ENCODE results near the gene MYBPC3. TPM values are rescaled to one million over a fixed set of nuclear protein-coding genes. Genes with fewer than 3 reads are reported as not detected.

The MYBPC3 gene
- total RNA-seq (2022; extraction: Qiagen RNA extraction): 0.05 to 0.08 TPM (median 0.07 TPM) in 5 replicates

DNA sequence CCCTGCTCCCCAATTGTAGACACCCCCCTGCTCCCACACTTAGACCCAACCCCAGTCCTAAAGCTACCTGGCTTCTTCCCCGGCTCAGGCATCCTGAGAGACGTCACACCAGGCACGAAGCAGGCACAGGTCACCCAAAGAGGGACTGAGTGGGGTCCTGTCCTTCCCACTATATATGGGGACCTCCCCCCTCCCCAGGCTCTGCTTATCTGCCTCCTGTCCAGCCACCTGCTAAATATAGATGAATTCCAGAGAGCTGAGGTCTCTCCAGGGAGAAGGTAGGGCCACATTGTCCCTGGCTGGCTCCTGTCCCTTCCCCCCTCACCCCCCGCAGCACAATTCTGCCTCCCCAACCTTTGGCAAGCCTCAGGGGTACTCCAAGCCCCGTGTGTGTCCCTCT is at the start of gene MYBPC3:
Gene MYBPC3, minus strand, starts transcription at position 147 of the 400 bp plus-strand sequence. Its CDS starts 55 bp downstream, at position 92.

GRCh38 chr11:47378010-47378835 is 25.7 kb upstream of the MYBPC3 start, which contains the start of gene SPI1:
SPI1 (minus strand) TSS chr11:47378547; CDS start chr11:47378353, 194 bp downstream.

Other genes starting within 250 kb of the MYBPC3 start
- gene ARFGAP2, start 175.8 kb downstream of the MYBPC3 start, total RNA-seq (2022; extraction: Qiagen RNA extraction): 26.4 to 29.9 TPM (median 27.8 TPM) in 5 replicates
- gene PACSIN3, start 166.3 kb downstream of the MYBPC3 start, total RNA-seq (2022; extraction: Qiagen RNA extraction): 20.9 to 27.3 TPM (median 24.2 TPM) in 5 replicates
- 69.1 to 82.1 TPM (median 75.9 TPM) in 5 replicates for gene DDB2, start 137.7 kb downstream of the MYBPC3 start, total RNA-seq (2022; extraction: Qiagen RNA extraction)
- gene ACP2, start 103.9 kb downstream of the MYBPC3 start, total RNA-seq (2022; extraction: Qiagen RNA extraction): 20.9 to 25.0 TPM (median 22.3 TPM) in 5 replicates
- 9.0 to 11.8 TPM (median 9.6 TPM) in 5 replicates for gene NR1H3, start 94.7 kb downstream of the MYBPC3 start, total RNA-seq (2022; extraction: Qiagen RNA extraction)
- gene MADD, start 82.6 kb downstream of the MYBPC3 start, total RNA-seq (2022; extraction: Qiagen RNA extraction): 15.7 to 21.2 TPM (median 20.2 TPM) in 5 replicates
- 0.19 to 0.21 TPM in 2 of 5 replicates, not detected in the others for gene SPI1, start 25.8 kb upstream of the MYBPC3 start, total RNA-seq (2022; extraction: Qiagen RNA extraction)
- 39.8 to 57.0 TPM (median 45.8 TPM) in 5 replicates for gene SLC39A13, start 55.9 kb upstream of the MYBPC3 start, total RNA-seq (2022; extraction: Qiagen RNA extraction)
- 178 to 243 TPM (median 193 TPM) in 5 replicates for gene PSMC3, start 73.7 kb upstream of the MYBPC3 start, total RNA-seq (2022; extraction: Qiagen RNA extraction)
- 0.15 to 0.32 TPM in 2 of 5 replicates, not detected in the others for gene RAPSN, start 96.4 kb upstream of the MYBPC3 start, total RNA-seq (2022; extraction: Qiagen RNA extraction)
- gene CELF1, start 200.4 kb upstream of the MYBPC3 start, total RNA-seq (2022; extraction: Qiagen RNA extraction): 39.2 to 64.3 TPM (median 58.2 TPM) in 5 replicates
- 63.0 to 77.7 TPM (median 76.9 TPM) in 5 replicates for gene PTPMT1, start 212.9 kb upstream of the MYBPC3 start, total RNA-seq (2022; extraction: Qiagen RNA extraction)
- 16.6 to 19.4 TPM (median 18.6 TPM) in 5 replicates for gene KBTBD4, start 226.3 kb upstream of the MYBPC3 start, total RNA-seq (2022; extraction: Qiagen RNA extraction)
- gene NDUFS3, start 226.4 kb upstream of the MYBPC3 start, total RNA-seq (2022; extraction: Qiagen RNA extraction): 106 to 142 TPM (median 134 TPM) in 5 replicates
- gene FAM180B, start 234.0 kb upstream of the MYBPC3 start, total RNA-seq (2022; extraction: Qiagen RNA extraction): 0.08 to 0.09 TPM in 2 of 5 replicates, not detected in the others
- 0.06 to 0.07 TPM in 2 of 5 replicates, not detected in the others for gene C1QTNF4, start 241.7 kb upstream of the MYBPC3 start, total RNA-seq (2022; extraction: Qiagen RNA extraction)

All from A549 treated with dexamethasone at 1 μM for 4 hours (cell line).